ENCODE results near the gene CBR1.

- TF ChIP-seq POLR2A (IDR thresholded peaks at IDR 0.05; ENCODE audit: low read length) (no peak), GATA1 (IDR thresholded peaks at IDR 0.05; ENCODE audit: low read depth, low read length) (no peak)
These were observed 47.5 kb downstream of the CBR1 start for GRCh38 chr21:36117286-36117741.
